Sigmoid colon (tissue), 3 donors: ENCODE measurements around the gene OR4N2.
"Not testable (repeated sequence)": the region's sequence is repeated elsewhere in the genome, so short reads cannot be mapped to it uniquely, and the experiment has no call there.

ENCODE experiments used
- CTCF ChIP-seq, 4 experiments: fragments of 450-650 bp in 3 of 4; fragments of 200-600 bp in 1 of 4; IDR thresholded peaks; one replicate each; pipeline ENCODE4 v1.5.1; 2016 to 2019; ENCODE audit warnings: antibody characterized with exemption in 4 of 4, mild to moderate bottlenecking in 3 of 4, moderate library complexity in 2 of 4
- POLR2A ChIP-seq, 2 donors: fragments of 450-650 bp; IDR thresholded peaks; one replicate each; pipeline ENCODE4 v1.6.1; 2016; ENCODE audit warnings: antibody characterized with exemption in 2 of 2, mild to moderate bottlenecking in 2 of 2, moderate library complexity in 2 of 2

GRCh38 chr14:19813171-19813920 is 9.8 kb downstream of the OR4N2 start:
- TF ChIP-seq POLR2A, CTCF (IDR thresholded peaks at IDR 0.05): not testable (repeated sequence)
